Fibroblast of lung (primary cell): ENCODE measurements around the gene CMC2. TPM values are rescaled to one million over a fixed set of nuclear protein-coding genes. Genes with fewer than 3 reads are reported as not detected.

Source experiments
- DNase-seq, 2 donors: peaks; one replicate each; pipeline versions ENCODE4 v3.0.0 to v3.0.0-alpha.2; 2010; ENCODE audit warnings: low read depth in 2 of 2
- H2AFZ ChIP-seq: 2 replicates; pipeline ENCODE4 v1.5.1; 2012; ENCODE audit warnings: low read length, control low read depth, inconsistent platforms
- H3K27ac ChIP-seq: 2 replicates; pipeline ENCODE4 v1.5.1; 2011; ENCODE audit warnings: low read length, control low read depth; ENCODE audit not compliant: insufficient read depth
- H3K27me3 ChIP-seq: 2 replicates; pipeline ENCODE4 v1.5.1; 2011; ENCODE audit warnings: mild to moderate bottlenecking, low read length; ENCODE audit not compliant: control insufficient read depth, insufficient read depth
- H3K36me3 ChIP-seq: 2 replicates; pipeline ENCODE4 v1.5.1; 2011; ENCODE audit warnings: low read length; ENCODE audit not compliant: control insufficient read depth, insufficient read depth
- H3K4me1 ChIP-seq: 2 replicates; pipeline ENCODE4 v1.5.1; 2011; ENCODE audit warnings: low read length; ENCODE audit not compliant: control insufficient read depth, insufficient read depth; ENCODE audit errors: extremely low read depth
- H3K4me2 ChIP-seq: 2 replicates; pipeline ENCODE4 v1.5.1; 2011; ENCODE audit warnings: low read length, control low read depth; ENCODE audit not compliant: insufficient read depth; ENCODE audit errors: extremely low read depth
- H3K4me3 ChIP-seq, 4 experiments: fragments of 200-600 bp in 1 of 4; sonication (generic) in 1 of 4; replicated peaks in 1 of 4; 2 replicates each; pipeline ENCODE4 v1.5.1; 2011 to 2016; ENCODE audit warnings: low read length in 4 of 4, low read depth in 3 of 4, mild to moderate bottlenecking in 3 of 4, control low read depth in 2 of 4, inconsistent platforms in 1 of 4, mixed read lengths in 1 of 4; ENCODE audit not compliant: insufficient read depth in 1 of 4; ENCODE audit errors: control extremely low read depth in 1 of 4
- H3K79me2 ChIP-seq: 2 replicates; pipeline ENCODE4 v1.5.1; 2012; ENCODE audit warnings: mild to moderate bottlenecking, low read length, inconsistent platforms; ENCODE audit not compliant: control insufficient read depth, insufficient read depth
- H3K9ac ChIP-seq: 2 replicates; pipeline ENCODE4 v1.5.1; 2011; ENCODE audit warnings: mild to moderate bottlenecking, low read length, control low read depth; ENCODE audit not compliant: insufficient read depth
- H3K9me3 ChIP-seq: 2 replicates; pipeline ENCODE4 v1.5.1; 2012; ENCODE audit warnings: low read depth, low read length; ENCODE audit not compliant: control insufficient read depth, insufficient read depth
- H4K20me1 ChIP-seq: 2 replicates; pipeline ENCODE4 v1.5.1; 2011; ENCODE audit warnings: low read length; ENCODE audit not compliant: control insufficient read depth, insufficient read depth; ENCODE audit errors: extremely low read depth
- CTCF ChIP-seq, 2 donors: IDR thresholded peaks in 1 of 2; conservative IDR thresholded peaks in 1 of 2; 1 replicate in 1 of 2; 2 replicates in 1 of 2; pipeline ENCODE4 v1.5.1; 2011 to 2012; ENCODE audit warnings: low read length in 2 of 2, control low read depth in 1 of 2, inconsistent platforms in 1 of 2, low read depth in 1 of 2, mild to moderate bottlenecking in 1 of 2
- EZH2 ChIP-seq: IDR thresholded peaks from 2 replicates; pipeline ENCODE4 v1.5.1; 2012; ENCODE audit warnings: low read length, control low read depth, mild to moderate bottlenecking; ENCODE audit errors: missing control alignments
- polyA plus RNA-seq, 2 donors: library from polyadenylated mRNA; depleted of rRNA in 1 of 2; stranded (reverse) in 1 of 2; unstranded in 1 of 2; fragments of >200 nt; gene quantifications; 2 replicates each; pipeline ENCODE4 v1.2.1, GENCODE V29; 2011 to 2012; ENCODE audit warnings: missing spikeins in 1 of 2
- total RNA-seq: library from RNA; depleted of rRNA; stranded (reverse); fragments of >200 nt; gene quantifications from 2 replicates; pipeline ENCODE4 v1.2.1, GENCODE V29; 2014

The CMC2 gene
- total and polyA plus RNA-seq, 2 donors (not counting 1 experiment from before 2014, with no cell fraction given), result 70.5 to 77.3 TPM

DNA sequence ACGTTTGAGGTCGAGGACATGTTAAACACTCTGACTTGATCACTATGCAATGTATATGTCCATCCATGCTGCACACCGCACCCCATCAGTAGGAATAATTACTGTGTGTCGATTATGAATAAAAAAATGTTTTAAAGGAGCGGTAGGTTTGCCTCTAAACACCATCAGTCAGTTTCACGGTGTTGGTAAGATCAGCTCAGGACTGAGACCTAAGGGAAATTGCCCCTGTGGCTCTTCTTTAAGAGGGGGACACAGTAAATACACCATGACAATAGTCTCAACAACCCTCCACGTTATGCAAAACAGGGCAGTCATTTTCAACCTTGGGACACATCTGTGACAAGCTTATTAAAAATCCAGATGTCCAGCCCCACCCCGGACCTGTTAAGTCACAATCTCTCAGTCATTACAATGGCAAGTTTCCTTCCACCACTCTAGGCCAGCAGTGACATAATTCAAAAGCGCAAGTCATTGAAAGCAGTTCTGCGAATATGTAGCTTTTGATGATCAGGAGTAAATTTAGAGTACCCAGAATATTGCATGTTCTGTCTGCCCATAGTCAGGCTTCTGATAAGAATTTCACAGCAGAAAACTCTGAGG, 30.2 kb upstream of the CMC2 start:
- Histone ChIP-seq H3K27me3 (no peaks in the 10 kb centered on the region), H4K20me1 (no peaks in the 10 kb centered on the region), H3K79me2 (peaks cover 18% of the 10 kb centered on the region), H3K9ac (peak overlapping the region; percentile 67), H3K4me3 (peak overlapping the region; percentile 74 to 90 (median 78)), H3K36me3 (no peaks in the 10 kb centered on the region), H2AFZ (peak overlapping the region; percentile 61), H3K4me2 (peak overlapping the region; percentile 95), H3K4me1 (no peaks in the 10 kb centered on the region), H3K9me3 (no peaks in the 10 kb centered on the region), H3K27ac (peak overlapping the region; percentile 53)
- DNase-seq, result peak in 1 of 2 donors; percentile 11
- no peak for TF ChIP-seq CTCF (conservative IDR thresholded peaks at IDR 0.05 in 1 of 2, IDR thresholded peaks at IDR 0.05 in 1 of 2; ENCODE audit: low read depth in 1 of 2, low read length in 2 of 2)

GRCh38 chr16:81035975-81036750, 29.5 kb upstream of the CMC2 start:
- H3K4me2 ChIP-seq, result peak overlapping the region; percentile 95
- peak overlapping the region; percentile 67 for H3K9ac ChIP-seq
- H3K27me3 ChIP-seq, result no peaks in the 10 kb centered on the region
- DNase-seq, result peak; percentile 15 to 29
- H3K27ac ChIP-seq, result peak overlapping the region; percentile 53
- no peaks in the 10 kb centered on the region for H4K20me1 ChIP-seq
- peak overlapping the region; percentile 74 to 90 (median 78) for H3K4me3 ChIP-seq
- H3K4me1 ChIP-seq, result no peaks in the 10 kb centered on the region
- peak overlapping the region; percentile 74 for H2AFZ ChIP-seq
- no peaks in the 10 kb centered on the region for H3K9me3 ChIP-seq
- no peaks in the 10 kb centered on the region for H3K36me3 ChIP-seq
- peaks cover 18% of the 10 kb centered on the region for H3K79me2 ChIP-seq
- TF ChIP-seq CTCF (conservative IDR thresholded peaks at IDR 0.05 in 1 of 2, IDR thresholded peaks at IDR 0.05 in 1 of 2; ENCODE audit: low read depth in 1 of 2, low read length in 2 of 2) (no peak), EZH2 (no peak)

GRCh38 chr16:81035398-81035974, 28.8 kb upstream of the CMC2 start, which contains the start of gene ATMIN:
Gene ATMIN (plus strand): TSS chr16:81035842. CDS start chr16:81035871, 29 bp downstream.
- H3K4me3 ChIP-seq, result peak within 1 kb of the TSS; percentile 74 to 90 (median 78)

More at GRCh38 chr16:81035398-81035974, 28.8 kb upstream of the CMC2 start, which contains the start of gene ATMIN:
- Histone ChIP-seq H3K9me3 (no peaks in the 10 kb centered on the region), H3K27ac (peak within 1 kb of the TSS; percentile 53), H3K79me2 (peaks cover 18% of the 10 kb centered on the region), H3K27me3 (no peaks in the 10 kb centered on the region), H3K9ac (peak within 1 kb of the TSS; percentile 67), H3K4me2 (peak within 1 kb of the TSS; percentile 95), H4K20me1 (no peaks in the 10 kb centered on the region), H3K36me3 (no peaks in the 10 kb centered on the region), H3K4me1 (no peaks in the 10 kb centered on the region), H2AFZ (peak within 1 kb of the TSS; percentile 74)
- TF ChIP-seq EZH2, result no peak
- peak; percentile 66 to 90 for TF ChIP-seq CTCF (conservative IDR thresholded peaks at IDR 0.05 in 1 of 2, IDR thresholded peaks at IDR 0.05 in 1 of 2; ENCODE audit: low read depth in 1 of 2, low read length in 2 of 2)
- DNase-seq, result peak; percentile 69 to 75
